B cell (primary cell): Measurements from ENCODE around the gene CCT4.

Source experiments
- CTCF ChIP-seq: fragments of 200-600 bp; IDR thresholded peaks from one replicate; pipeline ENCODE4 v1.8.0; 2022; ENCODE audit warnings: antibody characterized with exemption, mild to moderate bottlenecking
- EZH2 ChIP-seq: IDR thresholded peaks from 2 replicates; pipeline ENCODE4 v1.6.1; 2012; ENCODE audit warnings: borderline replicate concordance, low read depth, mild to moderate bottlenecking, moderate library complexity, low read length; ENCODE audit not compliant: insufficient read depth, poor library complexity, severe bottlenecking

DNA sequence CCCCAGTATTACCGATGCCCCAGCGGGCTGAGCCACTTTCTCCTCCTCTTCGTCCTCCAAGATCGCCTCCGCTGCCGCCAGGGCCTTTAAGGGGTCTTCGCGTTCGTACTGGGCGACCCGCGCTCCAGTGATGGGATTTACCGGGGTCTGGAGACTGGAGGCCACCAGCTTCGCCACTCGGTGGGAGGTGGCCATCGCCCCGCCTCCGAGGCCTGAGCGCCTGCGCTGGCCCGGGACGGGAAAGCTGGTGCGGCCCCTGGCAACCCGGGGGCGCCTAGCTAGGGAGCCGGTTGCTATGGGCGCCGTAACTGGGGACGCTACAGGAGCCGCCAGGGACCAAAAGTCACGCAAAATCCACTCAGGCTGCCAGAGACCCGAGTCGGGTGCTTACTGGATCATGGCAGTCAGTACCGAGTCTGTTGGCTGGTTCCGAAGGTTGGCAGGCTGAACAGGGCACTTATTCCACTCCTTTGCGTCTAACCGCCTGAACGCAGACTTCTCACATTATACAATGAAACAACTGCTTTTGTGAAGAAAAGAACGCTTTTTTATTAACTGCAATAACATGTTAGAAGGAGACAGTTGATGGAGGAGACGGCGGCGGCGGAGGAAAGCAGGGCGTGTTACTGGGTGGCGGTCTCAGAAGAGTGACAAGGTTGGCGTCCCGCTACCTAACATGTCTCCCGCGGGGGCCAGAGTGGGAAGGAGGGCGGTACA, 34.5 kb downstream of the CCT4 start, which contains the start of gene FAM161A:
- TF ChIP-seq CTCF: no peak
- no peak for TF ChIP-seq EZH2
